Psoas muscle (tissue), 8 donors: ENCODE results near the gene INTS7. TPM values are rescaled to one million over a fixed set of nuclear protein-coding genes. Genes with fewer than 3 reads are reported as not detected.
"Not testable (repeated sequence)": the region's sequence is repeated elsewhere in the genome, so short reads cannot be mapped to it uniquely, and the experiment has no call there.

Experiments used
- ATAC-seq, 4 donors: fragments of 200-7000 bp; cut with Tn5 transposase; one replicate each; pipeline ENCODE4 v1.9.1; 2020; ENCODE audit warnings: moderate library complexity in 3 of 4, mild to moderate bottlenecking in 2 of 4
- DNase-seq, 2 donors: peaks; one replicate each; pipeline ENCODE4 v3.0.0-alpha.2; 2020
- H3K27ac ChIP-seq: fragments of 200-600 bp; one replicate; pipeline ENCODE4 v1.8.0; 2022
- H3K27me3 ChIP-seq, 3 donors: fragments of 200-600 bp in 1 of 3; one replicate each; pipeline versions ENCODE4 v1.6.1 to v1.8.0; 2013 to 2022; ENCODE audit warnings: low read length in 2 of 3, mild to moderate bottlenecking in 2 of 3, moderate library complexity in 1 of 3; ENCODE audit not compliant: insufficient read depth in 3 of 3
- H3K36me3 ChIP-seq, 2 donors: fragments of 200-600 bp in 1 of 2; one replicate each; pipeline versions ENCODE4 v1.6.1 to v1.8.0; 2013 to 2022; ENCODE audit warnings: low read depth in 1 of 2, mild to moderate bottlenecking in 1 of 2, moderate library complexity in 1 of 2; ENCODE audit not compliant: insufficient read depth in 1 of 2
- H3K4me1 ChIP-seq: fragments of 200-600 bp; one replicate; pipeline ENCODE4 v1.8.0; 2022
- H3K4me3 ChIP-seq: fragments of 200-600 bp; one replicate; pipeline ENCODE4 v1.8.0; 2022; ENCODE audit warnings: mild to moderate bottlenecking
- H3K9me3 ChIP-seq: fragments of 200-600 bp; one replicate; pipeline ENCODE4 v1.8.0; 2022
- CTCF ChIP-seq: fragments of 200-600 bp; IDR thresholded peaks from one replicate; pipeline ENCODE4 v1.8.0; 2022; ENCODE audit warnings: antibody characterized with exemption
- WGBS, 3 donors: extraction: QIAGEN DNeasy Blood & Tissue Kit; methylation state at CpG; one replicate each; pipeline versions ENCODE4 v1.1.6 to v1.1.7; 2013; 5-methylcytosine and 5-hydroxymethylcytosine counted together
- intact Hi-C, 2 donors: fragments of 100-400 bp; cut with DNase I; formaldehyde crosslinking; loops; one replicate each; pipeline versions ENCODE4 v1.11.0 to v1.14.2; 2022
- polyA plus RNA-seq, 3 donors: library from polyadenylated mRNA; stranded (reverse); fragments of 200-250 nt; gene quantifications; one replicate each; pipeline ENCODE4 v1.2.3, GENCODE V29; 2013
- total RNA-seq, 4 donors: library from RNA; stranded (reverse); fragmentation: NEBNext Ultra II Directional in 2 of 4; extraction: Animal tissue kit (Norgen Biotek cat#: 25700) in 2 of 4; gene quantifications; one replicate each; pipeline versions ENCODE4 v1.2.1 to v1.2.4, GENCODE V29; 2021 to 2023
- donor health status: healthy with polysubstance abuse.
- donor health status: DM: no; HTN: no; CAD: no; lungs with moderate emphysema.
- donor health status: Bipolar disorder and iron deficiency.
- donor health status: healthy.
- donor health status: DM: yes; HTN: yes; CAD: no.
- donor health status: DM: no; HTN: no; CAD: no.
- donor health status: DM: no; HTN: no; CAD: no.
- donor health status: DM: yes; HTN: yes; CAD: no.

INTS7 gene
- total and polyA plus RNA-seq, 7 donors, result 4.4 to 12.7 (median 7.6) TPM

GRCh38 chr1:212004895-212005608, 30.3 kb downstream of the INTS7 start:
- no peak for DNase-seq
- Histone ChIP-seq H3K4me3 (no peak overlapping the region), H3K9me3 (no peaks in the 10 kb centered on the region), H3K36me3 (peaks cover 0 to 46% of the 10 kb centered on the region in 2 donors), H3K27me3 (no peaks in the 10 kb centered on the region), H3K4me1 (no peaks in the 10 kb centered on the region), H3K27ac (no peak overlapping the region)
- no peak for ATAC-seq
- WGBS, 3 donors, result 89 to 95% (median 90%) methylated on average over 7 of the region's 7 CpGs
- intact Hi-C loops, result no loop called here
- TF ChIP-seq CTCF, result no peak

GRCh38 chr1:212002536-212002935, 32.8 kb downstream of the INTS7 start:
- no peak for DNase-seq
- no peak for ATAC-seq
- no peak for TF ChIP-seq CTCF
- intact Hi-C loops, result no loop called here
- Histone ChIP-seq H3K4me1 (no peaks in the 10 kb centered on the region), H3K27ac (no peak overlapping the region), H3K36me3 (peaks cover 0 to 40% of the 10 kb centered on the region in 2 donors), H3K9me3 (no peaks in the 10 kb centered on the region), H3K4me3 (no peak overlapping the region), H3K27me3 (no peaks in the 10 kb centered on the region)
- WGBS, 3 donors, result 83 to 87% (median 83%) methylated on average over 3 of the region's 3 CpGs

- H3K27ac ChIP-seq, H3K9me3 ChIP-seq, H3K4me3 ChIP-seq, H3K4me1 ChIP-seq, intact Hi-C loops, H3K27me3 ChIP-seq, DNase-seq, H3K36me3 ChIP-seq, ATAC-seq: not testable (repeated sequence)
- WGBS, 3 donors, result 96 to 99% (median 98%) methylated on average over 4 of the region's 4 CpGs
These were observed 37.9 kb downstream of the INTS7 start for GRCh38 chr1:211997426-211997825.

GRCh38 chr1:211991695-211992094, 43.7 kb downstream of the INTS7 start:
- Histone ChIP-seq H3K4me1 (no peaks in the 10 kb centered on the region), H3K27ac (no peak overlapping the region), H3K27me3 (no peaks in the 10 kb centered on the region), H3K4me3 (no peak overlapping the region), H3K36me3 (peaks cover 0 to 12% of the 10 kb centered on the region in 2 donors), H3K9me3 (no peaks in the 10 kb centered on the region)
- DNase-seq, result no peak
- TF ChIP-seq CTCF, result no peak
- no peak for ATAC-seq
- intact Hi-C loops, result no loop called here

- Histone ChIP-seq H3K36me3 (peaks cover 3 to 25% of the 10 kb centered on the region in 2 donors), H3K27ac (no peak overlapping the region), H3K4me1 (no peaks in the 10 kb centered on the region), H3K4me3 (no peak overlapping the region), H3K27me3 (no peaks in the 10 kb centered on the region), H3K9me3 (no peaks in the 10 kb centered on the region)
- intact Hi-C loops, result no loop called here
- TF ChIP-seq CTCF, result no peak
- no peak for ATAC-seq
- 95 to 98% (median 97%) methylated on average over 7 of the region's 7 CpGs for WGBS, 3 donors
- DNase-seq, result no peak
These were observed 48.6 kb downstream of the INTS7 start for GRCh38 chr1:211986628-211987254.
